Parathyroid adenoma (tissue), 2 donors: Measurements from ENCODE around the gene MED8.

Experiments
- H2AFZ ChIP-seq: fragments of 300-600 bp; sonication (generic); one replicate; pipeline ENCODE4 v1.7.0; 2017; ENCODE audit warnings: antibody characterized with exemption, mild to moderate bottlenecking
- H3K27ac ChIP-seq: fragments of 300-600 bp; sonication (generic); one replicate; pipeline ENCODE4 v1.7.0; 2017
- H3K27me3 ChIP-seq: fragments of 300-600 bp; sonication (generic); one replicate; pipeline ENCODE4 v1.7.0; 2017; ENCODE audit warnings: low read length; ENCODE audit not compliant: control insufficient read depth, insufficient read depth
- H3K36me3 ChIP-seq: fragments of 300-600 bp; sonication (generic); one replicate; pipeline ENCODE4 v1.7.0; 2017; ENCODE audit warnings: low read length; ENCODE audit not compliant: control insufficient read depth, insufficient read depth
- H3K4me1 ChIP-seq: fragments of 300-600 bp; sonication (generic); one replicate; pipeline ENCODE4 v1.7.0; 2017; ENCODE audit warnings: control low read depth
- H3K4me2 ChIP-seq: fragments of 300-600 bp; sonication (generic); one replicate; pipeline ENCODE4 v1.7.0; 2017; ENCODE audit warnings: low read length
- H3K4me3 ChIP-seq: fragments of 300-600 bp; sonication (generic); one replicate; pipeline ENCODE4 v1.7.0; 2017; ENCODE audit warnings: low read depth, low read length
- H3K79me2 ChIP-seq: fragments of 300-600 bp; sonication (generic); one replicate; pipeline ENCODE4 v1.7.0; 2017; ENCODE audit warnings: control low read depth
- H3K9ac ChIP-seq: fragments of 300-600 bp; sonication (generic); one replicate; pipeline ENCODE4 v1.7.0; 2017; ENCODE audit warnings: mild to moderate bottlenecking
- H3K9me3 ChIP-seq: fragments of 300-600 bp; sonication (generic); one replicate; pipeline ENCODE4 v1.7.0; 2017; ENCODE audit warnings: low read length; ENCODE audit not compliant: control insufficient read depth
- CTCF ChIP-seq: fragments of 300-600 bp; sonication (generic); IDR thresholded peaks from one replicate; pipeline ENCODE4 v1.7.0; 2017; ENCODE audit warnings: antibody characterized with exemption, mild to moderate bottlenecking
- donor health status: primary hyperparathyroidism.

MED8 gene

GRCh38 chr1:43354471-43354870 is 35.1 kb downstream of the MED8 start:
- no peak overlapping the region for H2AFZ ChIP-seq
- no peaks in the 10 kb centered on the region for H3K79me2 ChIP-seq
- no peaks in the 10 kb centered on the region for H3K36me3 ChIP-seq
- no peaks in the 10 kb centered on the region for H3K27me3 ChIP-seq
- H3K9ac ChIP-seq, result no peak overlapping the region
- H3K4me1 ChIP-seq, result no peaks in the 10 kb centered on the region
- no peak overlapping the region for H3K4me3 ChIP-seq
- TF ChIP-seq CTCF, result no peak
- H3K27ac ChIP-seq, result no peak overlapping the region
- H3K4me2 ChIP-seq, result no peak overlapping the region
- no peaks in the 10 kb centered on the region for H3K9me3 ChIP-seq

- Histone ChIP-seq H3K4me1 (no peaks in the 10 kb centered on the region), H3K27me3 (no peaks in the 10 kb centered on the region), H3K4me2 (no peak overlapping the region), H3K27ac (no peak overlapping the region), H3K4me3 (no peak overlapping the region), H2AFZ (no peak overlapping the region), H3K79me2 (no peaks in the 10 kb centered on the region), H3K36me3 (no peaks in the 10 kb centered on the region), H3K9me3 (no peaks in the 10 kb centered on the region), H3K9ac (no peak overlapping the region)
- TF ChIP-seq CTCF, result no peak
Measured at GRCh38 chr1:43352881-43353280, 36.7 kb downstream of the MED8 start.

GRCh38 chr1:43352351-43352705 is 37.3 kb downstream of the MED8 start:
- Histone ChIP-seq H3K36me3 (no peaks in the 10 kb centered on the region), H3K27me3 (no peaks in the 10 kb centered on the region), H3K79me2 (no peaks in the 10 kb centered on the region), H3K9ac (no peak overlapping the region), H3K9me3 (no peaks in the 10 kb centered on the region), H3K4me2 (no peak overlapping the region), H3K27ac (no peak overlapping the region), H3K4me1 (no peaks in the 10 kb centered on the region), H3K4me3 (no peak overlapping the region), H2AFZ (no peak overlapping the region)
- TF ChIP-seq CTCF, result no peak

- no peak overlapping the region for H3K9ac ChIP-seq
- H3K36me3 ChIP-seq, result no peaks in the 10 kb centered on the region
- no peak overlapping the region for H3K4me3 ChIP-seq
- no peaks in the 10 kb centered on the region for H3K4me1 ChIP-seq
- TF ChIP-seq CTCF, result no peak
- no peak overlapping the region for H2AFZ ChIP-seq
- no peak overlapping the region for H3K4me2 ChIP-seq
- no peaks in the 10 kb centered on the region for H3K79me2 ChIP-seq
- no peaks in the 10 kb centered on the region for H3K9me3 ChIP-seq
- H3K27me3 ChIP-seq, result no peaks in the 10 kb centered on the region
- no peak overlapping the region for H3K27ac ChIP-seq
Measured at GRCh38 chr1:43351421-43352350, 37.9 kb downstream of the MED8 start.

DNA sequence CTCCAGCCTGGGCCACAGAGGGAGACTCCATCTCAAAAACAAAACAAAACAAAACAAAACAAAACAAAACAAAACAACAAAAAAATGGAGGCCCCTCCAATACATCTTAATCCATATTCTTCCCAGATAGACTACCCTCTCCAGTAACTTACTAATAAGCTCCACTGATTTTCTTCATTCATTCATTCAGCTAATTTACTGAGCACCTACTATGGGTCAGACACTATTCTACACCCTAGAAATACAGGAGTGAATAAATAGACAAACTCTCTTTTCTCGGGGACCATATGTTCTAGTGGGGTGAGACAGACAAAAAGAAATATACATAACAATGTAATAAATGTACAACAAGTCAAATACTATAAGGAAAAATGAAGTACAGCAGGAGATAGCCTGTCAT is 38.6 kb downstream of the MED8 start:
- Histone ChIP-seq H3K4me1 (no peaks in the 10 kb centered on the region), H3K27ac (no peak overlapping the region), H3K4me3 (no peak overlapping the region), H3K4me2 (no peak overlapping the region), H3K9ac (no peak overlapping the region), H3K27me3 (no peaks in the 10 kb centered on the region), H2AFZ (no peak overlapping the region), H3K79me2 (no peaks in the 10 kb centered on the region), H3K36me3 (no peaks in the 10 kb centered on the region), H3K9me3 (no peaks in the 10 kb centered on the region)
- no peak for TF ChIP-seq CTCF
